Measurements from ENCODE around the gene BUB1B. TPM values are rescaled to one million over a fixed set of nuclear protein-coding genes. Genes with fewer than 3 reads are reported as not detected.

Gene BUB1B
- total RNA-seq, 1 experiment from 2014 or later = 126 TPM

DNA sequence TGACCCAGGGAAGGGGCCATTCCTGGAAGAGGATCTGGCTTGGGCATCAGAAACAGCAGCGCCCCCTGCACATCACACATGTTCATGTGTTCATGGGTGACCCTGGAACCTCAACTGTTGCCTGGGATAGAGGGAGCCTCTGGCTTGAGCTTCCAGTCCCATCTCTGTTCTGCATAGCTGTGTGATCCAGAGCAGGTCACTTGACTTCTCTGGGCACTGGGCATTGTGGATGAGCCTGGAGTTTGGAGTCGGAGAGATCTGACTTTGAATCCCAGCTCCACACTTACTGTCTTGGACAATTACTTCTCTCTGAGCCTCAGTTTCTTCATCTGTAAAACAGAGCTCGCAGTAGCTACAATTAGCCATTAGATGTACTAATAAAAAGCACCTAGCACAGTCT, 93.6 kb downstream of the BUB1B start:
- DNase-seq (ENCODE audit: low read depth) = no peak

DNA sequence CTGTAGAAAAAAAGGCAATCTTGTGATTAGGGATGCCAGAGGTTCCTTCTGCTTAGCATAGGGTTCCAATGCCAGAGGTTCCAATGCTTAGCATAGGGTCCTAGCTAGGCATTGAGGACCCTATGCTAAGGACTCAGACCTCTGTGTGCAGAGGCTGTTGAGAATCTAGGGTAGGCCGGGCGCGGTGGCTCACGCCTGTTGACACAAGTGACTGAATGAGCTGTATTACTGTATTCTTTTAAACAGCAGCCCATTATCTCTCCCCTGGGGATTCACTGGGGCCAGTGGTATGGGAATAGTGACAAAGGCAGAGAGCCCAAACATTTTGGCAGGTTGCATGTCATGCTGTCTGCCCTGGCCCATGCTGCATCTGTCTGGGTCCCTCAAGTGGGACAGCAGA, 94.2 kb downstream of the BUB1B start:
- no peak for DNase-seq (ENCODE audit: low read depth)

DNA sequence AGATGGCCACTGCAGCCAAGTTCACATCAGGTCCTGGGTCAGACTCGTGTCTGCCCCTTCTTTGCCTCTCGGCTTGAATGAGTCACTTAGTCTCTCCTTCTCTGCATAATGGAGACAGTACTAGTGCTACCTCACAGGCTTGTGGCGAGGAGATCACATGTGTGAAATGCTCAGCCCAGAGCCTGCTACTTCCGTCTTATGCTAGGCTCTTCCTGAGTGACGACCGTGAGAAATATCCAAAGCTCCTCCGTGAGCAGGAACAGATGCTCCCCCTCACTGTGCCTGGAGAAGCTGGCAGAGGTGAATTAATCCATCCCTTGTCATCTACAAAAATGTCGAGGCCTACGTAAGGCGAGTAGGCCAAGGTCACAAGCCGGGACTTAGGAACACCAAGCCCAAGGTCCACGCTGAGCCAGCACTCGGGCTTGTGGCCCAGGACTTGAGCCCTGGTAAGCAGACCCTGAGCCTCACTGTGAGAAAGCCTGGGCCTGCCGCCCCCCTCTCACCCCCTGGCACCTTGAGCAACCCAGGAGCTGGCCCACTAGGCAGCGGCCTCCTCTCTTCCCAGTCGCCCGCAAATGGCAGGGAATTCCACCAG, 95.9 kb downstream of the BUB1B start:
- DNase-seq (ENCODE audit: low read depth) = peak; percentile 99

DNA sequence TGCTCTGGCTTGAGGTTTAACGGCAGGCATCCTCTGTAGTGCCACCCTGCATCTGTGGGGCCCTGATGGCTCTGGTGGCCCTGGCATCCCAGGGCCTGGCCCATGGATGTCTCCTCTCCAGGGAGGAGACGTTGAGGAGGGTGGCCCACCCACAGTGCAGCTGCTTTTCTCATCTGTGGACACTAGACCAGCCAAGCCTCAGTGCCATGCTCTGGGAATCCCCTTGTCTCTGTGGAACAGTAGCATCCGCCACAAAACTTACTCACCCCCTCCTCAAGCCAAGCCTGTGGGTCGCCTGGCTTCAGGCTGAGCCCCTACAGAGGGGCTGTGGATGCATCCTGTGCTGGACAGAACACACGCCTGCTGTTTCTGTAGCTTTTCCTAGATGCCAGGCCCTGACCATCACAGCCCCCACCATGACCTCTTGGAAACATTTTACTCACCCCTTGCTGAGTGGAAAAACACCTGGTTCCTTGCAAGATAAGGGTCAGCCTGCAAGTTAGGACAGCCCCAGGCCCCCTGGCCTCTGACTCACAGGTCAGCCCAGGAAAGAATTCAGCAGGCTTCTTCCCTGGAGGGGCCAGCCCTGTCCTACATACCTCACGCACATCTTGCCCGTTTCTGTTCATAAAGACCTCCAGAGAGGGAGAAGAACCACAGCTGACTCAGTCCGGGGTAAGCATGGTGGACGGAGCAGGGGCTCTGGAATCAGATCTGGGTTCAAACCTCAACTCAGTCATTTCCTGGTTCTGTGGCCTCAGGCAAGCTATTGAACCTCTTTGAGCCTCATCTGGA, 97.0 kb downstream of the BUB1B start:
- peak; percentile 99 for DNase-seq (ENCODE audit: low read depth)

DNA sequence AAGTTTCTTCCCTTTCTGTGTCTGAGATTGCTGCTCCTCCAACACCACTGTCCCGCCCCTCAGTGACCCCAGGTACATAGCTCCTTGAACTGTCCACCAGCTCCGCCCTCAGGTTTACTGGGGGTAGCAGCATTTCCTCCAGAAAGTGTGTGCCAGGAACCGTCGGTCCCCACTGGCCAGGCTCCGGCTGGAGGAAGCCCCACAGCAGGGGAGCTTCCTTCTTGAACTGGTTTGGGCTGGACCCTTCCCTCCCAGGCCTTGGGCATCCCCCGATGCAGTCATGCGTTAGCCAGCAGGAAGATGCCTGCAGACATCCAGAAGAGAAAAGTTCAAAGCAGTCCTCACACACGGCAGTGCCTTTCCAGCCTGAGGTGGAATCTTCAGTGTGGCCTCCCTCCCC, 97.7 kb downstream of the BUB1B start:
- DNase-seq (ENCODE audit: low read depth) = peak; percentile 85

DNA sequence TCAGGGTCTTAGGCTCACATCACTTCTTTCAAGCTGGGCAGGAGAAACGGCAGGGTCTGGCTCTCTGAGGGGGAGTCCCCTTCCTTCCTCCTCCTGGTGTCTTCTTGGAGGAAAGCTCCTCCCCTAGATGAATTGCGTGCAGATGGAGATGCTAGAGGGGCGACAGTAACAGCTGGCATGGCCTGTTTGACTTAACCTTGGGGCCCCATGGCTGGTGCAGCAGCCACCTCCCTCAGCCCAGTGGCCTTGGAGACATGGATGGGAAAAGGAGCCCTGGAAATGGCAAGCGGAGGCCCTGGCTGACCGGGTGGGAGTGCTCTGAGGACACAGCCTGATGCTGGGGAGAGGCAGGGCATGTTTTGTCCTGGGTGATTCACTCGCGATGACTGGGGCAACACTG, 98.2 kb downstream of the BUB1B start:
- peak; percentile 86 for DNase-seq (ENCODE audit: low read depth)

DNA sequence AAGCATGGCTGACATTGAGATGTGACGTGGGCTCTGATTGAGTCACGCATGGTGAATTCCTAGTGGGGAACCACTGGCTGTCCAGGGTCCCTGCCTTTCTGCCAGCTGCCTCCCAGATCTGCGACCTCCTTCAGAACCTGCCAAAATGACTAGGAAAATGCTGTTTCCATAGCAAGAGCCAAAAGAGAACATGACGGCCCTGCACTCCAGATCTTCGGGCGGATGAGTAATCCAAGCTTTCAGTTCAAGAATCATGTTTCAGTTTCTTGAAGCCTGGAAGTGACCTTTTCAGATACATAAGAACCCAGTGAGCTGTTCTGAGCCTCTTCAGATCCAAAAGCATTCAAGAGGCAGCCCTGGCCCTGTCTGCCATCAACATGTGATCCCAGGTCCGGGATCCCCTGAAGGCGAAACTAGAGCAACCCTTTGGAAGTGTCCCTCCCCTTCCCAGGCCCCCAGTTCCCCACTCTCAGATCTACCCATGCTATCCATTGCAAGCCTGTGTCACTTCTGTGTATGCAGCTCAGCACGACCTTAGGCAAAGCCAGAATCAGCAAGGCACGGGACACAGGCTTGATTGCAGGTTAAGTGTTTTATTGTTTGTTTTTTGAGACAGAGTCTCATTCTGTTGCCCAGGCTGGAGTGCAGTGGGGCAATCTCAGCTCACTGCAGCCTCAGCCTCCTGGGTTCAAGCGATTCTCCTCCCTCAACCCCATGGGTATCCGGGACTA, 102.3 kb downstream of the BUB1B start:
- DNase-seq (ENCODE audit: low read depth) = peak; percentile 83

DNA sequence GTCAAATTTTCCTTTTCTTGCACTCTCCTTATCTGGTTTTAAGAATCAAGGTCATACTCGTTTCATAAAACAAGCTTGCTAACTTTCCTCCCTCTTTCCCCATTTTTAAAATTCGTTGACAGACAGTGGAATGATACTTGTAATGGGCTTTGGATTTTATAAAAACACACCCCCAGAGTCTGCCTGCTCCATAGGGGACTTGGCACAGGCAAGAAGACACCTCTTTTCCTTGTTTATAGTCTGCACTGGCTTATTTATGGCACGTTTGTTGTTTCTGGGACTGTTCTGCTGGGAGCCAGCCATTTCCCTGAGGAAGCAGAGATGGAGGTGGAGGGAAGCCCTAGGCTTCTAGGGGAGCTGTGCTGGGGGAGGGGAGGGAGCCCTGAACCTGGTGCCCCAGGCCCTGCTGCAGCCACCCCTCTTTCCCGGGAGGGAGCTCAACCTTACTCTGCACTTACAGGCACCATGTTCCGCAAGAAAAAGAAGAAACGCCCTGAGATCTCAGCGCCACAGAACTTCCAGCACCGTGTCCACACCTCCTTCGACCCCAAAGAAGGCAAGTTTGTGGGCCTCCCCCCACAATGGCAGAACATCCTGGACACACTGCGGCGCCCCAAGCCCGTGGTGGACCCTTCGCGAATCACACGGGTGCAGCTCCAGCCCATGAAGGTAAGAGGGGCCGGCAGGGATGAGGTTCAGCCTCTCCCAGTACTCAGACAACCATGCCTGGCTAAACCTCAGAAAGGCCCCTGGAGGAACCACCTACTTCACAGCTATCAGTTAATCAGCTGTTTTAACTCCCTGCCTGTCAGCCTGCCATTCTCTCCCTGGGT, 103.7 kb downstream of the BUB1B start:
- DNase-seq (ENCODE audit: low read depth) = no peak

DNA sequence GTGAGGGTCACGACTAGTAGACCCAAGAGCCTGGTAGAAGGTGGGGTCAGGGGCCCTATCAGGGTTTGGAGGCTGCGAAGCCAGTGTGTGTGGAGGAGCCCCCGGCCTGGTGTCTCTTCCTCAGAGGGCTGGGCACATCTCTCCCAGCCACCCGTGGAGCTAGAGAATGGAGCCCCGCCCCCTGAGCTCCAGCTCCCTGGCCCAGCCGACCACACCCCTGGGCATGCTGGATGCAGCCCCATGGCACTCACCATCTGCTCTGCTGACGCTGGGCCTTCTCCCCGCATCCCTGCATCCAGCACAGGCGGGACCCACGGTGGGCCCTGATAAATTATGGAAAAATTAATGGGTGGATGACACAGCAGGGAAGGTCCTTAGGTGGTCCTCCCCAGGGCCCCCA, 104.5 kb downstream of the BUB1B start:
- no peak for DNase-seq (ENCODE audit: low read depth)

DNA sequence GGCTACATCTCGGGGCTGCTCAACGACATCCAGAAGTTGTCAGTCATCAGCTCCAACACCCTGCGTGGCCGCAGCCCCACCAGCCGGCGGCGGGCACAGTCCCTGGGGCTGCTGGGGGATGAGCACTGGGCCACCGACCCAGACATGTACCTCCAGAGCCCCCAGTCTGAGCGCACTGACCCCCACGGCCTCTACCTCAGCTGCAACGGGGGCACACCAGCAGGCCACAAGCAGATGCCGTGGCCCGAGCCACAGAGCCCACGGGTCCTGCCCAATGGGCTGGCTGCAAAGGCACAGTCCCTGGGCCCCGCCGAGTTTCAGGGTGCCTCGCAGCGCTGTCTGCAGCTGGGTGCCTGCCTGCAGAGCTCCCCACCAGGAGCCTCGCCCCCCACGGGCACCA, 105.0 kb downstream of the BUB1B start:
- no peak for DNase-seq (ENCODE audit: low read depth)

DNA sequence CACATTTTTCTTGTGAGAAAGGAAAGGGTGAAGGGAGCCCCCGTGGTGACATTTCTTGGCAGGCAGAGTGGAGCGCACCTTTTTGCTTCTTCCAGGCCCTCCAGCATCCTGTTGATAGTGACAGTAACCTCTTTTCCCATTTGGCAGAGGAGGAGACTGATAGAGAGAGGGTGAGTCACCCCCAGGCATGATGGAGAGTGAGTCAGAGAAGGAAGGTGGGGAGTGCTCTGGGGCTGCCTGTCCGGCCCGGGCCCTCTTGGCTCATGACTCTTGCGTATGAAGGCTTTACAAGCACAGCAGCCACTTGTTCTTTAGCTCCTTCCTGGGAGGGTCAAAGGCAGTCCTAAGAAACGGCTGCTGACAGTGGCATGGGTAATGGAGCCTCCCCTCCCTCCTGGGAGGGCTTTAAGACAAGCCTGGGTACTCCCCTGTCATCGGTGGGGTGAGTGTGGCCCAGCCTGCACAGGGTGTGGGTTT, 106.0 kb downstream of the BUB1B start:
- peak; percentile 99 for DNase-seq (ENCODE audit: low read depth)

DNA sequence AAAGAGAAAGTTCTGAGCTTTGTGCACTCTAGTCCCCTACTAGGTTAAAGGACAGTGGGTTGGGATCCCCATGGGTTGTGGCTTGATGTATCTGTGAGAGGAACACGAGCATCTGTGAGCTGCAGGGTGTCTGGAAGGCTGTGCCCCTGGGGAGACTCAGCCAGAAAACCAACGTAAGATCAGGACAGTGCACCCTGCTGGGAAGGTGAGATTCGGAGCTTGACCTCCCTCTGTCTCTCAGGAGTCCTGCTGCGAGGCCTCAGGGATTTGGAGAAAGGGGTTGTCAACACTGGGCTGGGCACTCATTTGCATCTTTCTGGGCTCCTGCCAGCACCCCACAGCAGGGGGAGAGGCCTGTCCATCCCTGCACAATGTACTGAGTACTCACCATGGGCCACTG, 106.8 kb downstream of the BUB1B start:
- no peak for DNase-seq (ENCODE audit: low read depth)

DNA sequence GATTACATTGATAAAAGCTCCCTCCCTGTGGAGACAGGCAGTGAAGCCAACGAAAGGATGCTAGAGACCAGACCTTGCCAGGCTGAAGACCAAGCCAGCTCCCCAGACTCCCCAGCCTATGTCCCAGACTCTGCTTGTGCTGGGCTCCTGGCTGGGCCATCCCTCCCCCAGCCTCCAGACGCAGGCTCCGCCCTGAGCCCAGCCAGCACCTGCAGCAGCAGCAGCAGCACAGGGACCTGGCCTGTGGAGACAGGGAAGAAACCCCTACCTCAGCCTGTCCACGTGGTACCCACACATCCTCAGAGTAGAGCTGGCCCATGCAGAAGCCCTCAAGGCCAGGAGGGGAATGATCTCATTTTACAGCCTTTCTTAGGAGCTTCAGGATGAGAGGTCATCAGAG, 108.7 kb downstream of the BUB1B start:
- DNase-seq (ENCODE audit: low read depth) = no peak

DNA sequence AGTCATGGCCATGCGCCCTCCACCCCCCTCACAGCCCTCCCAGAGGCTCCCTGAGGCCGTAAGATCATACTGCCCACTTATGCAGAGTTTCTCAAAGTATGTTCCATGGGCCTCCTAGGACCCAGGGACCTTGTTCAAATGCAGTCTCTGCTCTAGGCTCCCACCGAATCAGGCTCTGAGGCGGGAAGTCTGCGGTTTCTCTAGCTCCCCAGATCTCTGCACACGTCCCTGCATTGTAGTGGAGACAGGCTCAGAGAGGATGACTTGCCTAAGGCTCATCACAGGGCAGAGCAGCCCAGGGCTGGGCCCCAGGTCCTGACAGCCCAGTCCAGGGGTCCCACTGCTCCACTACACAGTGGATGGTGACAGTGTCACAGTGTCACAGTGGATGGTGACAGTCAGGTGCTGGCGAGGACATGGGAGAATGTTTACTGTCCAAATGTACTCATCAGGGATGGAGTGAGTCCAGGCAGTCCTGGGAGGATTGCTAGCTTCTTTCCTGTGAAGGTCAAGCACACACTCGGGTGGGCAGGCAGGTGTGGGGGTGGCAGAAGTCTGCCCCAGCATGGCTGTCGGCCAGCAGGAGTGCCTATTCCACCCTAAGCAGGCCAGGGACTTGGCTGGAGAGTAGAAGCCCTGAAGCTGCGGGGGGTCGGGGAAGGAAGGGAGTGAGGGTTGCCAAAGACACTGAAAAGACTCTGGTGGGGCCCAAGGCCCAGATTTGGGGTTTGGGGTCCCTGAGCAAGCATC, 109.6 kb downstream of the BUB1B start:
- no peak for DNase-seq (ENCODE audit: low read depth)

Other genes with a start within 250 kb of the BUB1B start
- gene GPR176, start 240.8 kb upstream of the BUB1B start, total RNA-seq (2014; rRNA removed; shearing (Covaris generic)) = 44.5 and 50.8 TPM in 2 replicates
- 63.6 and 77.9 TPM in 2 replicates for gene EIF2AK4, start 227.0 kb upstream of the BUB1B start, total RNA-seq (2014; rRNA removed; shearing (Covaris generic))
- gene SRP14, start 121.9 kb upstream of the BUB1B start, total RNA-seq (2014; rRNA removed; shearing (Covaris generic)) = 404 and 461 TPM in 2 replicates
- gene BMF, start 52.2 kb upstream of the BUB1B start, total RNA-seq (2014; rRNA removed; shearing (Covaris generic)) = 13.8 and 13.9 TPM in 2 replicates
- gene PAK6, start 78.0 kb downstream of the BUB1B start, total RNA-seq (2014; rRNA removed; shearing (Covaris generic)) = 7.9 and 9.5 TPM in 2 replicates
- gene ANKRD63, start 122.0 kb downstream of the BUB1B start, total RNA-seq (2014; rRNA removed; shearing (Covaris generic)) = not detected in 2 replicates
- gene PLCB2, start 146.9 kb downstream of the BUB1B start, total RNA-seq (2014; rRNA removed; shearing (Covaris generic)) = 1.4 and 1.6 TPM in 2 replicates
- 23.0 and 25.6 TPM in 2 replicates for gene INAFM2, start 162.6 kb downstream of the BUB1B start, total RNA-seq (2014; rRNA removed; shearing (Covaris generic))
- gene CCDC9B, start 179.9 kb downstream of the BUB1B start, total RNA-seq (2014; rRNA removed; shearing (Covaris generic)) = 8.1 and 8.5 TPM in 2 replicates
- gene PHGR1, start 190.0 kb downstream of the BUB1B start, total RNA-seq (2014; rRNA removed; shearing (Covaris generic)) = not detected in 2 replicates
- 0.24 and 0.59 TPM in 2 replicates for gene DISP2, start 197.2 kb downstream of the BUB1B start, total RNA-seq (2014; rRNA removed; shearing (Covaris generic))
- gene KNSTRN, start 221.7 kb downstream of the BUB1B start, total RNA-seq (2014; rRNA removed; shearing (Covaris generic)) = 186 and 201 TPM in 2 replicates
- gene IVD, start 244.7 kb downstream of the BUB1B start, total RNA-seq (2014; rRNA removed; shearing (Covaris generic)) = 21.0 and 24.5 TPM in 2 replicates